Trophoblast cell (in vitro differentiated cells and primary cell): ENCODE data around the gene XG.
"Not testable (repeated sequence)": the region's sequence is repeated elsewhere in the genome, so short reads cannot be mapped to it uniquely, and the experiment has no call there.

Source experiments
- DNase-seq, 2 donors: peaks; one replicate each; pipeline ENCODE4 v3.0.0-alpha.2; 2016
- H2AFZ ChIP-seq: 2 replicates; pipeline ENCODE4 v1.6.1; 2013; ENCODE audit warnings: low read length, moderate library complexity, mild to moderate bottlenecking; ENCODE audit not compliant: insufficient read depth, poor library complexity
- H2AK5ac ChIP-seq: 2 replicates; pipeline ENCODE4 v1.6.1; 2013; ENCODE audit warnings: mild to moderate bottlenecking, low read length
- H2BK120ac ChIP-seq: 2 replicates; pipeline ENCODE4 v1.6.1; 2013; ENCODE audit warnings: low read length, mild to moderate bottlenecking, moderate library complexity; ENCODE audit not compliant: insufficient read depth, poor library complexity
- H2BK12ac ChIP-seq: 2 replicates; pipeline ENCODE4 v1.6.1; 2013; ENCODE audit warnings: mild to moderate bottlenecking, low read length, moderate library complexity
- H2BK5ac ChIP-seq: 2 replicates; pipeline ENCODE4 v1.6.1; 2013; ENCODE audit warnings: low read length, low read depth, moderate library complexity, mild to moderate bottlenecking; ENCODE audit not compliant: poor library complexity
- H3K14ac ChIP-seq: 2 replicates; pipeline ENCODE4 v1.6.1; 2013; ENCODE audit warnings: mild to moderate bottlenecking, low read length
- H3K18ac ChIP-seq: 2 replicates; pipeline ENCODE4 v1.6.1; 2013; ENCODE audit warnings: mild to moderate bottlenecking, low read length
- H3K23ac ChIP-seq: 2 replicates; pipeline ENCODE4 v1.6.1; 2013; ENCODE audit warnings: low read length
- H3K27ac ChIP-seq: 2 replicates; pipeline ENCODE4 v1.5.1; 2013; ENCODE audit warnings: low read depth, mild to moderate bottlenecking, inconsistent platforms, low read length, moderate library complexity
- H3K27me3 ChIP-seq: 2 replicates; pipeline ENCODE4 v1.6.1; 2013; ENCODE audit warnings: inconsistent platforms, mild to moderate bottlenecking, low read length, moderate library complexity; ENCODE audit not compliant: insufficient read depth
- H3K36me3 ChIP-seq, 2 experiments: 1 replicate in 1 of 2; 2 replicates in 1 of 2; pipeline ENCODE4 v1.6.1; 2013; ENCODE audit warnings: low read length in 2 of 2, mild to moderate bottlenecking in 2 of 2, moderate library complexity in 1 of 2; ENCODE audit not compliant: insufficient read depth in 2 of 2, control insufficient read depth in 1 of 2
- H3K4ac ChIP-seq: 2 replicates; pipeline ENCODE4 v1.6.1; 2013; ENCODE audit warnings: low read depth, mild to moderate bottlenecking, low read length, moderate library complexity
- H3K4me1 ChIP-seq, 2 experiments: 1 replicate in 1 of 2; 2 replicates in 1 of 2; pipeline ENCODE4 v1.6.1; 2013; ENCODE audit warnings: low read length in 2 of 2, mild to moderate bottlenecking in 2 of 2, moderate library complexity in 1 of 2; ENCODE audit not compliant: insufficient read depth in 2 of 2, control insufficient read depth in 1 of 2
- H3K4me2 ChIP-seq: 2 replicates; pipeline ENCODE4 v1.6.1; 2013; ENCODE audit warnings: inconsistent platforms, mild to moderate bottlenecking, low read length, moderate library complexity
- H3K4me3 ChIP-seq: 2 replicates; pipeline ENCODE4 v1.5.1; 2013; ENCODE audit warnings: mild to moderate bottlenecking, low read depth, low read length, inconsistent platforms
- H3K79me1 ChIP-seq: one replicate; pipeline ENCODE4 v1.6.1; 2013; ENCODE audit warnings: low read length
- H3K79me2 ChIP-seq: 2 replicates; pipeline ENCODE4 v1.6.1; 2013; ENCODE audit warnings: low read length, mild to moderate bottlenecking; ENCODE audit not compliant: control insufficient read depth, insufficient read depth, poor library complexity
- H3K9ac ChIP-seq: 2 replicates; pipeline ENCODE4 v1.6.1; 2013; ENCODE audit warnings: mild to moderate bottlenecking, low read length
- H3K9me3 ChIP-seq: 2 replicates; pipeline ENCODE4 v1.6.1; 2013; ENCODE audit warnings: low read depth, mild to moderate bottlenecking, control low read depth, inconsistent platforms, low read length; ENCODE audit not compliant: insufficient read depth
- H4K12ac ChIP-seq: 2 replicates; pipeline ENCODE4 v1.6.1; 2013; ENCODE audit warnings: low read depth, mild to moderate bottlenecking, low read length, moderate library complexity
- H4K8ac ChIP-seq: 2 replicates; pipeline ENCODE4 v1.6.1; 2013; ENCODE audit warnings: low read depth, mild to moderate bottlenecking, low read length, moderate library complexity
- H4K91ac ChIP-seq: one replicate; pipeline ENCODE4 v1.6.1; 2013; ENCODE audit warnings: low read depth, mild to moderate bottlenecking, low read length, moderate library complexity
- WGBS: extraction: QIAGEN DNeasy Blood & Tissue Kit; methylation state at CpG from one replicate; pipeline ENCODE4 v1.1.7; 2013; ENCODE audit warnings: missing lambda C conversion rate; ENCODE audit not compliant: insufficient read length, insufficient coverage; ENCODE audit errors: extremely low coverage; 5-methylcytosine and 5-hydroxymethylcytosine counted together

The XG gene

GRCh38 chrX:2774776-2775175 is 22.9 kb downstream of the XG start:
- Histone ChIP-seq H3K14ac (no peak overlapping the region), H2AFZ (no peak overlapping the region), H3K4me3 (no peak overlapping the region), H2BK5ac (no peak overlapping the region), H3K18ac (no peak overlapping the region), H3K27me3 (no peaks in the 10 kb centered on the region), H4K8ac (no peak overlapping the region), H3K9ac (no peak overlapping the region), H3K4me1 (no peaks in the 10 kb centered on the region), H3K4ac (no peak overlapping the region), H3K79me2 (no peaks in the 10 kb centered on the region), H3K27ac (no peak overlapping the region), H3K23ac (no peak overlapping the region), H3K79me1 (no peaks in the 10 kb centered on the region), H2BK120ac (no peak overlapping the region), H3K9me3 (no peaks in the 10 kb centered on the region), H2AK5ac (no peak overlapping the region), H3K36me3 (no peaks in the 10 kb centered on the region), H4K12ac (no peak overlapping the region), H2BK12ac (no peak overlapping the region), H4K91ac (no peak overlapping the region), H3K4me2 (no peak overlapping the region)
- DNase-seq = no peak
- no CpG with 5 or more reads among the region's 3 CpGs for WGBS

- not testable (repeated sequence) for H3K14ac ChIP-seq, H3K4ac ChIP-seq, H3K4me1 ChIP-seq, H3K23ac ChIP-seq, H3K79me1 ChIP-seq, H3K9me3 ChIP-seq, H3K36me3 ChIP-seq, H3K27ac ChIP-seq, H2AK5ac ChIP-seq, H3K18ac ChIP-seq, H2AFZ ChIP-seq, H2BK5ac ChIP-seq, H2BK12ac ChIP-seq, H2BK120ac ChIP-seq, H4K8ac ChIP-seq, H3K4me3 ChIP-seq, H3K27me3 ChIP-seq, H3K4me2 ChIP-seq, H4K91ac ChIP-seq, H3K9ac ChIP-seq, H3K79me2 ChIP-seq, DNase-seq
- WGBS = no CpG with 5 or more reads among the region's 12 CpGs
- H4K12ac ChIP-seq = peak overlapping the region; percentile 18
Observed at GRCh38 chrX:2780472-2781225, 28.8 kb downstream of the XG start.

- Histone ChIP-seq H3K9ac (no peak overlapping the region), H3K79me1 (no peaks in the 10 kb centered on the region), H3K27ac (no peak overlapping the region), H4K12ac (no peak overlapping the region), H3K4ac (no peak overlapping the region), H3K4me1 (peaks cover 0 to 5% of the 10 kb centered on the region in 2 experiments), H4K8ac (no peak overlapping the region), H3K4me2 (no peak overlapping the region), H3K18ac (no peak overlapping the region), H3K79me2 (no peaks in the 10 kb centered on the region), H3K4me3 (no peak overlapping the region), H3K14ac (no peak overlapping the region), H2AFZ (no peak overlapping the region), H3K23ac (no peak overlapping the region), H2BK120ac (no peak overlapping the region), H3K9me3 (no peaks in the 10 kb centered on the region), H4K91ac (no peak overlapping the region), H3K27me3 (no peaks in the 10 kb centered on the region), H2BK12ac (no peak overlapping the region), H2BK5ac (no peak overlapping the region), H2AK5ac (no peak overlapping the region), H3K36me3 (no peaks in the 10 kb centered on the region)
- DNase-seq = no peak
- WGBS = no CpG with 5 or more reads among the region's 1 CpG
Observed at GRCh38 chrX:2781226-2781571, 29.4 kb downstream of the XG start.

GRCh38 chrX:2781698-2782097 is 29.9 kb downstream of the XG start:
- H3K36me3 ChIP-seq = no peaks in the 10 kb centered on the region
- H2BK5ac ChIP-seq = no peak overlapping the region
- no peak overlapping the region for H3K4ac ChIP-seq
- H2AK5ac ChIP-seq = no peak overlapping the region
- H3K4me3 ChIP-seq = no peak overlapping the region
- peaks cover 0 to 5% of the 10 kb centered on the region in 2 experiments for H3K4me1 ChIP-seq
- no CpG with 5 or more reads among the region's 6 CpGs for whole genome bisulfite sequencing
- no peaks in the 10 kb centered on the region for H3K27me3 ChIP-seq
- no peak overlapping the region for H4K91ac ChIP-seq
- no peak overlapping the region for H4K8ac ChIP-seq
- no peak overlapping the region for H3K27ac ChIP-seq
- H3K14ac ChIP-seq = no peak overlapping the region
- no peaks in the 10 kb centered on the region for H3K79me1 ChIP-seq
- no peak overlapping the region for H3K23ac ChIP-seq
- H3K79me2 ChIP-seq = no peaks in the 10 kb centered on the region
- H3K9ac ChIP-seq = no peak overlapping the region
- no peak overlapping the region for H3K4me2 ChIP-seq
- no peak overlapping the region for H4K12ac ChIP-seq
- H3K9me3 ChIP-seq = no peaks in the 10 kb centered on the region
- no peak overlapping the region for H2AFZ ChIP-seq
- H2BK12ac ChIP-seq = no peak overlapping the region
- DNase-seq = no peak
- H3K18ac ChIP-seq = no peak overlapping the region
- no peak overlapping the region for H2BK120ac ChIP-seq
